ENCODE data around the gene TBX20.

GRCh38 chr7:35248576-35249536 lies 5.0 kb downstream of the TBX20 start:
- TF ChIP-seq CTCF (IDR thresholded peaks at IDR 0.05) (no peak), POLR2A (IDR thresholded peaks at IDR 0.05) (no peak), POLR2AphosphoS5 (IDR thresholded peaks at IDR 0.05) (no peak)

All from breast epithelium (tissue), 3 donors.